SK-N-SH treated with all-trans-retinoic acid at 6 μM for 48 hours (cell line): ENCODE measurements around the gene EPS8.

Experiments used
- RARB ChIP-seq: fragments of 250-450 bp; sonication (Bioruptor Pico); IDR thresholded peaks from 2 replicates; pipeline ENCODE4 v1.8.0; 2021; ENCODE audit warnings: mild to moderate bottlenecking, moderate library complexity
- TCF4 ChIP-seq: fragments of 250-450 bp; sonication (Bioruptor Pico); IDR thresholded peaks from 2 replicates; pipeline ENCODE4 v1.8.0; 2021; ENCODE audit warnings: mild to moderate bottlenecking, moderate library complexity, borderline replicate concordance
- TOX ChIP-seq: fragments of 250-450 bp; sonication (Bioruptor Pico); IDR thresholded peaks from 2 replicates; pipeline ENCODE4 v1.8.0; 2021; ENCODE audit warnings: mild to moderate bottlenecking, moderate library complexity, borderline replicate concordance
- TSHZ2 ChIP-seq: fragments of 250-450 bp; sonication (Bioruptor Pico); IDR thresholded peaks from 2 replicates; pipeline ENCODE4 v1.5.0; 2020; ENCODE audit warnings: mild to moderate bottlenecking, moderate library complexity
- ZFP3 ChIP-seq: fragments of 250-450 bp; sonication (Bioruptor Pico); IDR thresholded peaks from 2 replicates; pipeline ENCODE4 v1.5.0; 2020; ENCODE audit warnings: mild to moderate bottlenecking, moderate library complexity
- ZFP30 ChIP-seq: fragments of 450-650 bp; formaldehyde crosslinking; IDR thresholded peaks from 2 replicates; pipeline ENCODE4 v1.5.0; 2022; ENCODE audit warnings: mild to moderate bottlenecking, moderate library complexity
- ZNF565 ChIP-seq: fragments of 450-650 bp; formaldehyde crosslinking; conservative IDR thresholded peaks from 2 replicates; pipeline ENCODE4 v1.5.0; 2020; ENCODE audit warnings: low read depth, mild to moderate bottlenecking, moderate library complexity
- TF ChIP-seq, protein P1 (sequence below): fragments of 250-450 bp; sonication (Bioruptor Pico); IDR thresholded peaks from 2 replicates; pipeline ENCODE4 v1.8.0; 2021; ENCODE audit warnings: low read depth, mild to moderate bottlenecking, moderate library complexity, borderline replicate concordance
- TF ChIP-seq, protein P2 (sequence below): fragments of 250-450 bp; sonication (Bioruptor Pico); IDR thresholded peaks from 2 replicates; pipeline ENCODE4 v1.8.0; 2020; ENCODE audit warnings: mild to moderate bottlenecking, moderate library complexity, borderline replicate concordance

DNA sequence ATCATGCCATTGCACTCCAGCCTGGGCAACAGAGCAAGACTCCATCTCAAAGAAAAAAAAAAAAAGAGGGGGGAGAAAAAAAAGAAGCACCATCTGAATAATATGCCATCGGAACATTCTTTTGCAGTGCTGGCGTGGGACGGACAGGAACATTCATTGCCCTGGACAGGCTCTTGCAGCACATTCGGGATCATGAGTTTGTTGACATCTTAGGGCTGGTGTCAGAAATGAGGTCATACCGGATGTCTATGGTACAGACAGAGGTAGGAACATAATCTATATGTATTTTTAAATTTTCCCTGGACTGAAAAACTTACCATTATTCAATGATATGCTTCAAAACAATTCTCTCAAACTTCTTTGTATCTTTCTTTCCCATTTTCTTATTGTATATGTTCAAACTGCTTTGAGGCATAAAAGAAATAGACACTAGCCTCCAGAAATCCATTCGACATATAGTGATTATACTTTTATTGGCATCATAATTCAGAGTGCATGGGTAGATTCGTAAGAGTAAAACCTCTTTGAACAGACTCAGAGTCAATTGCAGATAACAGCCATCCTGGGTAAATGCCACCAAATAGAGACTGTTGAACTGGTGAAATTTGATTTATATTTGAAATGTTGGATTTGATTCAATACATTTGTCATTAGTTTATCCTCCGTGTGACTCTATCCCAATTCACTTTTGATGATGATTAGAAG is 199.7 kb downstream of the EPS8 start:
- no peak for TF ChIP-seq TOX
- TF ChIP-seq, protein P1, sequence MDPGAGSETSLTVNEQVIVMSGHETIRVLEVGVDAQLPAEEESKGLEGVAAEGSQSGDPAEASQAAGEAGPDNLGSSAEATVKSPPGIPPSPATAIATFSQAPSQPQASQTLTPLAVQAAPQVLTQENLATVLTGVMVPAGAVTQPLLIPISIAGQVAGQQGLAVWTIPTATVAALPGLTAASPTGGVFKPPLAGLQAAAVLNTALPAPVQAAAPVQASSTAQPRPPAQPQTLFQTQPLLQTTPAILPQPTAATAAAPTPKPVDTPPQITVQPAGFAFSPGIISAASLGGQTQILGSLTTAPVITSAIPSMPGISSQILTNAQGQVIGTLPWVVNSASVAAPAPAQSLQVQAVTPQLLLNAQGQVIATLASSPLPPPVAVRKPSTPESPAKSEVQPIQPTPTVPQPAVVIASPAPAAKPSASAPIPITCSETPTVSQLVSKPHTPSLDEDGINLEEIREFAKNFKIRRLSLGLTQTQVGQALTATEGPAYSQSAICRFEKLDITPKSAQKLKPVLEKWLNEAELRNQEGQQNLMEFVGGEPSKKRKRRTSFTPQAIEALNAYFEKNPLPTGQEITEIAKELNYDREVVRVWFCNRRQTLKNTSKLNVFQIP (CRISPR knock-in tag): no peak
- no peak for TF ChIP-seq ZNF565 (CRISPR knock-in tag)
- no peak for TF ChIP-seq RARB (CRISPR knock-in tag)
- TF ChIP-seq, protein P2, sequence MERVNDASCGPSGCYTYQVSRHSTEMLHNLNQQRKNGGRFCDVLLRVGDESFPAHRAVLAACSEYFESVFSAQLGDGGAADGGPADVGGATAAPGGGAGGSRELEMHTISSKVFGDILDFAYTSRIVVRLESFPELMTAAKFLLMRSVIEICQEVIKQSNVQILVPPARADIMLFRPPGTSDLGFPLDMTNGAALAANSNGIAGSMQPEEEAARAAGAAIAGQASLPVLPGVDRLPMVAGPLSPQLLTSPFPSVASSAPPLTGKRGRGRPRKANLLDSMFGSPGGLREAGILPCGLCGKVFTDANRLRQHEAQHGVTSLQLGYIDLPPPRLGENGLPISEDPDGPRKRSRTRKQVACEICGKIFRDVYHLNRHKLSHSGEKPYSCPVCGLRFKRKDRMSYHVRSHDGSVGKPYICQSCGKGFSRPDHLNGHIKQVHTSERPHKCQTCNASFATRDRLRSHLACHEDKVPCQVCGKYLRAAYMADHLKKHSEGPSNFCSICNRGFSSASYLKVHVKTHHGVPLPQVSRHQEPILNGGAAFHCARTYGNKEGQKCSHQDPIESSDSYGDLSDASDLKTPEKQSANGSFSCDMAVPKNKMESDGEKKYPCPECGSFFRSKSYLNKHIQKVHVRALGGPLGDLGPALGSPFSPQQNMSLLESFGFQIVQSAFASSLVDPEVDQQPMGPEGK (CRISPR knock-in tag): no peak
- TF ChIP-seq TSHZ2 (CRISPR knock-in tag): no peak
- TF ChIP-seq ZFP30 (CRISPR knock-in tag): no peak
- TF ChIP-seq ZFP3: no peak
- TF ChIP-seq TCF4 (CRISPR knock-in tag): no peak
